Heart left ventricle (tissue), 13 donors: Measurements from ENCODE around the gene MAP1B.

Source experiments
- POLR2A ChIP-seq, 2 donors: fragments of 450-650 bp; IDR thresholded peaks; one replicate each; pipeline ENCODE4 v1.6.1; 2017; ENCODE audit warnings: antibody characterized with exemption in 2 of 2, mild to moderate bottlenecking in 2 of 2, moderate library complexity in 2 of 2
- TF ChIP-seq, protein P1 (sequence below), 12 donors: fragments of 200-600 bp; sonication (generic) in 4 of 12; IDR thresholded peaks; one replicate each; pipeline versions ENCODE4 v1.5.0 to v1.8.0; 2018 to 2022; ENCODE audit warnings: antibody characterized with exemption in 12 of 12, mild to moderate bottlenecking in 5 of 12
- donor health status: ischemic (EF 13 %, LVEDD 7.1; RV severe dilation, severe dysfunction).
- donor health status: DM: no; HTN: yes; CAD: no.
- donor health status: DM: no; HTN: no; CAD: no.
- donor health status: ischemic (EF 25% LVEDD 6.9; RV normal size, moderate dysfunction).
- donor health status: ischemic (EF 25% LVEDD 5.7; RV mildly dilated, moderate dysfunction).
- donor health status: ischemic (EF 35%, LVEDD 5.7; RV mildly dilated, moderate dysfunction).
- donor health status: nonischemic (EF 11% LVEDD 7.7; RV severe dilation, severe dysfunction).
- donor health status: DM: yes; HTN: yes; CAD: no.
- donor health status: PGD.
- donor health status: ischemic (EF 29% LVEDD 5.4; RV normal size, mild dysfunction).
- donor health status: nonischemic (EF 23%, LVEDD 6.1; RV moderate dilation, normal function).

DNA sequence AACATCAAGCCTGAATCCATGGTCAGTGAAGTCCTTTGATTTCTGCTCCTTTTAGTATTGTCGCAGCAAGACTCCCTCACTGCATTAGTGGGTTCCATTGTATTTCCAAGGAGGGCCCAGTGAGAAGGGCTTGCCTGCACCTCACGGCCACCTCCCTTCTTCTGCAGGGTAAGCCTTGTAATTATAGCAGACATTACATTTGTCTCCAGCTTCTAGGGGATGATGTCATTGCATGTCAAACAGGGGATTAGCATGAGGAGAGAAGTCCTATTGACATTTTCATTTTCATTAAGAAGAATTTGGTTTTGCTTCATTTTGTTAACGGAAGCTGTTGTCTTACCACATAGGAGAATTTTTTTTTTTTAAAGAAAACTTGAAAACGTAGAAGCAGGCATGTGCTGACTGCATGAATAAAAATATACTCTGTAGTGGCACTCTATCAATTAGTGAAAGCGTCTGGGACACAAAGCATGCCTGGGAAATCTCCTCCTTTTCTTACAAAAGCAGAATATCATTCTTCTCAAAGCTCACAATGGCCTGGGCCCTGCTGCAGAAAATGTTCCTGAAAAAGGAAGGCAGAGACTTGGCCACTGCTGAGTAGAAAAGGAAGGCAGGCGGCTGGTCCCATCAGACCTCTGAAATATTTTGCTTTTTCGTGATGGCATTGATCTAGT lies 27.1 kb downstream of the MAP1B start:
- TF ChIP-seq, protein P1, sequence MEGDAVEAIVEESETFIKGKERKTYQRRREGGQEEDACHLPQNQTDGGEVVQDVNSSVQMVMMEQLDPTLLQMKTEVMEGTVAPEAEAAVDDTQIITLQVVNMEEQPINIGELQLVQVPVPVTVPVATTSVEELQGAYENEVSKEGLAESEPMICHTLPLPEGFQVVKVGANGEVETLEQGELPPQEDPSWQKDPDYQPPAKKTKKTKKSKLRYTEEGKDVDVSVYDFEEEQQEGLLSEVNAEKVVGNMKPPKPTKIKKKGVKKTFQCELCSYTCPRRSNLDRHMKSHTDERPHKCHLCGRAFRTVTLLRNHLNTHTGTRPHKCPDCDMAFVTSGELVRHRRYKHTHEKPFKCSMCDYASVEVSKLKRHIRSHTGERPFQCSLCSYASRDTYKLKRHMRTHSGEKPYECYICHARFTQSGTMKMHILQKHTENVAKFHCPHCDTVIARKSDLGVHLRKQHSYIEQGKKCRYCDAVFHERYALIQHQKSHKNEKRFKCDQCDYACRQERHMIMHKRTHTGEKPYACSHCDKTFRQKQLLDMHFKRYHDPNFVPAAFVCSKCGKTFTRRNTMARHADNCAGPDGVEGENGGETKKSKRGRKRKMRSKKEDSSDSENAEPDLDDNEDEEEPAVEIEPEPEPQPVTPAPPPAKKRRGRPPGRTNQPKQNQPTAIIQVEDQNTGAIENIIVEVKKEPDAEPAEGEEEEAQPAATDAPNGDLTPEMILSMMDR (IDR thresholded peaks at IDR 0.05): no peak
- no peak for TF ChIP-seq POLR2A (IDR thresholded peaks at IDR 0.05)
